ENCODE data around the gene TLN1.

TLN1 gene

GRCh38 chr9:35664531-35665470, 67.2 kb downstream of the TLN1 start, which contains the start of gene ARHGEF39 (continued):
- no peak for TF ChIP-seq ZNF155 (tag by site-specific recombination; IDR thresholded peaks at IDR 0.05)
- TF ChIP-seq ZNF707 (tag by site-specific recombination; IDR thresholded peaks at IDR 0.05) = no peak
- TF ChIP-seq ZNF555 (tag by site-specific recombination; conservative IDR thresholded peaks at IDR 0.05) = no peak
- TF ChIP-seq ZBTB21 (tag by site-specific recombination; IDR thresholded peaks at IDR 0.05) = no peak
- no peak for TF ChIP-seq WT1 (tag by site-specific recombination; IDR thresholded peaks at IDR 0.05)
- no peak for TF ChIP-seq ZNF266 (tag by site-specific recombination; IDR thresholded peaks at IDR 0.05; ENCODE audit: low read depth)
- TF ChIP-seq ZNF112 (tag by site-specific recombination; IDR thresholded peaks at IDR 0.05) = no peak
- no peak for TF ChIP-seq ZNF521 (tag by site-specific recombination; IDR thresholded peaks at IDR 0.05)
- TF ChIP-seq ZNF138 (tag by site-specific recombination; IDR thresholded peaks at IDR 0.05; ENCODE audit: borderline replicate concordance) = no peak
- TF ChIP-seq ZNF585B (tag by site-specific recombination; IDR thresholded peaks at IDR 0.05) = no peak
- no peak for TF ChIP-seq ZNF629 (tag by site-specific recombination; IDR thresholded peaks at IDR 0.05)
- no peak for TF ChIP-seq ZNF354C (tag by site-specific recombination; IDR thresholded peaks at IDR 0.05; ENCODE audit: borderline replicate concordance, low read depth)
- no peak for TF ChIP-seq ZNF548 (tag by site-specific recombination; IDR thresholded peaks at IDR 0.05)
- no peak for TF ChIP-seq REPIN1 (tag by site-specific recombination; IDR thresholded peaks at IDR 0.05; ENCODE audit: low read depth)
- no peak for TF ChIP-seq ZNF302 (tag by site-specific recombination; IDR thresholded peaks at IDR 0.05; ENCODE audit: low read depth)
- TF ChIP-seq GLIS2 (tag by site-specific recombination; IDR thresholded peaks at IDR 0.05) = peak; percentile 60
- no peak for TF ChIP-seq ZNF214 (tag by site-specific recombination; IDR thresholded peaks at IDR 0.05; ENCODE audit: borderline replicate concordance)
- TF ChIP-seq SP7 (tag by site-specific recombination; IDR thresholded peaks at IDR 0.05) = no peak; the same call in none of the 2 replicates
- no peak for TF ChIP-seq ZNF624 (tag by site-specific recombination; IDR thresholded peaks at IDR 0.05)
- TF ChIP-seq ZBTB44 (tag by site-specific recombination; IDR thresholded peaks at IDR 0.05) = peak; percentile 28; the same call in 1 of the 2 replicates
- no peak for TF ChIP-seq ATF2 (tag by site-specific recombination; IDR thresholded peaks at IDR 0.05; ENCODE audit: low read depth)
- TF ChIP-seq PRDM10 (tag by site-specific recombination; IDR thresholded peaks at IDR 0.05) = no peak
- TF ChIP-seq ZNF274 (IDR thresholded peaks at IDR 0.05; ENCODE audit: low read length) = no peak
- no peak for TF ChIP-seq ZNF274 (tag by site-specific recombination; IDR thresholded peaks at IDR 0.05; ENCODE audit: borderline replicate concordance)
- no peak for TF ChIP-seq ZNF366 (tag by site-specific recombination; conservative IDR thresholded peaks at IDR 0.05)
- TF ChIP-seq ZNF692 (tag by site-specific recombination; IDR thresholded peaks at IDR 0.05) = no peak
- peak; percentile 61; the same call in 1 of the 2 replicates for TF ChIP-seq ZXDB (tag by site-specific recombination; IDR thresholded peaks at IDR 0.05)
- no peak for TF ChIP-seq ZBTB10 (tag by site-specific recombination; IDR thresholded peaks at IDR 0.05)
